ENCODE results near the gene RTF2.

RTF2 gene

DNA sequence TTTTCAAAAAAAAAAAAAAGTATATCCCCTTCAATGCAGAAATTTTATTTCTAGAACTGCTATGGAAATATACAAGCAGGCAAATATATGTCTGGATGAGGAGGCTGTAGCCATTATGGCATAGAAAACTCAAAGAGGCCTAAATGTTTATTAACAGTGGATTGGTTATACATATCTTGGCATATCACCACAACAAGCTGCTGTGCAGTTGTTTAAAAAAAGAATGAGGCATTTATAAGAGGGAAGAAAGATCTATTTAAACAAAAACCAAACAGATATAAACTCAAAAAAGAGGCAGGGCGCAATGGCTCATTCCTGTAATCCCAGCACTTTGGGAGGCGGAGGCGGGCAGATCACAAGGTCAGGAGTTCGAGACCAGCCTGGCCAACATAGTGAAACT, 30.1 kb upstream of the RTF2 start:
- no peak for DNase-seq (ENCODE audit: low read depth in 2 of 2, low spot score in 1 of 2)

DNA sequence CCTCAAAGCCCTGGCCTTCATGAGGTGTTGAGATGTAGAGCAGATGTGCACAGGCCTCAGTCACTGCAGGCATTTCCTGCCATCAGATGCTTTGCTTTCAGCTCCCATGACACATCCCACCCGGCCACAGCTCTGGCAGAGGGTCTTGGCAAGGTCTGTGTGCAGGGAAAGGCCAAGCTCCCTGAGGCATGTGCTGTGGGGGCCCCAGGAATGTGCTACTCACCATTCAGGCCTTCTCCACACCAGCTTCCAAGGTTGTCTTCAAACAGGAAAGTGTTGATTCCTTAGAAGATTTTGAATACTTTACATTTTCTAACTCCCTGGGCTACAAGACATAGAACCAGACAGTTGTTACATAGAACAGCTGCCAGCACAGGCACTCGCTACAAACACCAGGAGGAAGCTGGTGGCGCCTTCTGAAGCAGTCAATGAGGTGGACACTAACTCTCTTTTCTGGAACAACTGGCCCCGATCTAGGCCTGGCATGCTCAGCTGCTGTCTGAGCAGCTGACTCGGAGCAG, 28.6 kb upstream of the RTF2 start:
- no peak for DNase-seq (ENCODE audit: low read depth in 2 of 2, low spot score in 1 of 2)

DNA sequence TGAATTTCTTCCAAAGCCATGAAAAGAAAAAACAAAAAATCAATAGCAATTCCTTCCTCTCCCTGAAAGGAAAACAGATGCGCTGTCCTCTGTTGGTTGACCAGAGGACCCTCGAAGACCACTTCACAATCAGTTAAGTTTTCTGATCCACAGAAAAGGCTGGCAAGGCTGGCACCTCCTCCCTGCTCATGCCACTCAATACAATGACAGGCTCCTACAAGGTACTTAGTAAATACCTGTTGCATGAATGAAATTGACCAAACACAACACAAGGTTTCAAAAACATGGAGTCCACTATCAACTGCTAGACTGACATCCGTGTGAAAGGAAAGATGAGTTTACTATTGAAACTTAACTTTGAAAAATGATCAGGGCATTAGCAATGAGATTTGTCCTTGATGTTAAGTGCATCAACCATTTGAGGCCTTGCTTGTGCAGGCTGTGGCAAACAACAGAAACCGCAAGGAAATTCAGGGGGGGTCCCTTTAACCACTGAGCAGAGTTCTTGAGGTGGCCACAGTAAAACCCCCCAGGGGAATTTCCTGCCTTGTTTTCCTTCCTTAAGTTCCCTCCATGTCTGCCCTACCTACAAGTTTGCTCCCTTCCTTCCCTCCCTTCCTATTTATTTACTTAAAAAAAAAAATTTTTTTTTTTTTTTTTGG, 27.9 kb upstream of the RTF2 start:
- peak; percentile 33 to 50 for DNase-seq (ENCODE audit: low read depth in 2 of 2, low spot score in 1 of 2)

GRCh38 chr20:56442389-56443365, 25.8 kb upstream of the RTF2 start:
- DNase-seq (ENCODE audit: low read depth in 2 of 2, low spot score in 1 of 2) = no peak

DNA sequence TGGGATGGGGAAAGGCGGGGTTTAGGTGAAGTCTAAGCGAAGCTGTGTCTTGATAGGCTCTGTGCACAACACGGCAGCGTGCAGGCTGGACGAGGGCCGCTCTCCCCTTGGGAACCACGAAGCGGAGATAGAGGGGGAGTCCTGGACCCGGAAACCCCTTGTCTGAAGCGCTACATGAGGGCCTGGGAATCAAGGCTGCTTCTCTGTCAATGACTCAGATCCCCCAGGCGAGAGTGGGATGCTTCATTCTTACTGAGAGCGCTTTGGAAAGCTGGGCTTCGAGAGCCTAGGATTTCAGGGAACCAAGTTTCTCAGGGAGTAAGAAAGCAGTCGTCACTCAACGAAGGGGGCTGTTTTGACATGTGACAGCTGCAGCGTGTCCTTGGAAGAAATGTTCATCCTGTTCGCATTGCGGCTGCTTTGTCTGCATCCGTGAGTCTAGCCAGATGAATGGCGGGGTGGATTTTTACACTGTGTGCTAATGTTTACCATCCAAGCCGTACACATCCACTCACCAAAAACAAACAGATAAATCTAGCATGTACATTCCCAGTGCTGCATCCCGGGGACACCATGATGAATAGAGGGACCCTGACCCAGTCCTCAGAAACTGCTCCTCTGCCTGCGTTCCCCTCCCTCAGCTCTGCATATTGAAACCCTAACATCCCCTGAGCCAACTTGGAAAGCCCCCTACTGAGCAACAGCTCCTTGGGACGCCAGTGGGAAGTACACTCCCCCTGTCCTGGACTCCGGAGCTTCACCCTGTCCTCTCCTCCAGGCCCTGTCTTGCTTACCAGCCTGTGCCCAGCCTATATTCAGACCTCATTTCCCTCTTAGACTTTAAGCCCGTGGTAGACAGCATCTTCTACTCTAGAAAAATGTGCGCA, 24.5 kb upstream of the RTF2 start:
- DNase-seq (ENCODE audit: low read depth in 2 of 2, low spot score in 1 of 2) = no peak

GRCh38 chr20:56445130-56445529, 23.3 kb upstream of the RTF2 start:
- DNase-seq (ENCODE audit: low read depth in 2 of 2, low spot score in 1 of 2) = no peak

GRCh38 chr20:56445540-56445939, 22.9 kb upstream of the RTF2 start:
- DNase-seq (ENCODE audit: low read depth in 2 of 2, low spot score in 1 of 2) = no peak

- DNase-seq (ENCODE audit: low read depth in 2 of 2, low spot score in 1 of 2) = no peak
Measured at GRCh38 chr20:56447227-56447626, 21.2 kb upstream of the RTF2 start.

DNA sequence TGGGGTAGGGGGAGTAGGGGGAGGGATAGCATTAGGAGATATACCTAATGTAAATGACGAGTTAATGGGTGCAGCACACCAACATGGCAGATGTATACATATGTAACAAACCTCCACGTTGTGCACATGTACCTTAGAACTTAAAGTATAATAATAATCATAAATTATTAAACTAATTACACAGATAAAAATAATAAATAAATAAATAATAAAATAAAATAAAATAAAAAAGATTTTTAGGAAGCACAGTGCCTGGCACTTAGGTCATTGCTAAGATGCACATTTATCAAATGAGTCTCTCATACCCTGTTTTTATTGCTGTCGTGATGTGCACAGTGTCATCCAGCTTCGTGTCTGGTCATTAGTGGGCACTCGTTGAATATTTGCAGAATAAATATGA, 19.0 kb upstream of the RTF2 start:
- DNase-seq (ENCODE audit: low read depth in 2 of 2, low spot score in 1 of 2) = no peak

- no peak for DNase-seq (ENCODE audit: low read depth in 2 of 2, low spot score in 1 of 2)
Measured at GRCh38 chr20:56451056-56451765, 17.2 kb upstream of the RTF2 start.

GRCh38 chr20:56453352-56453751, 15.1 kb upstream of the RTF2 start:
- no peak for DNase-seq (ENCODE audit: low read depth in 2 of 2, low spot score in 1 of 2)

GRCh38 chr20:56454754-56455153, 13.7 kb upstream of the RTF2 start:
- no peak for DNase-seq (ENCODE audit: low read depth in 2 of 2, low spot score in 1 of 2)

- no peak for DNase-seq (ENCODE audit: low read depth in 2 of 2, low spot score in 1 of 2)
Measured at GRCh38 chr20:56458206-56458821, 10.1 kb upstream of the RTF2 start.

- no peak for DNase-seq (ENCODE audit: low read depth in 2 of 2, low spot score in 1 of 2)
Measured at GRCh38 chr20:56460459-56460858, 8.0 kb upstream of the RTF2 start.

DNA sequence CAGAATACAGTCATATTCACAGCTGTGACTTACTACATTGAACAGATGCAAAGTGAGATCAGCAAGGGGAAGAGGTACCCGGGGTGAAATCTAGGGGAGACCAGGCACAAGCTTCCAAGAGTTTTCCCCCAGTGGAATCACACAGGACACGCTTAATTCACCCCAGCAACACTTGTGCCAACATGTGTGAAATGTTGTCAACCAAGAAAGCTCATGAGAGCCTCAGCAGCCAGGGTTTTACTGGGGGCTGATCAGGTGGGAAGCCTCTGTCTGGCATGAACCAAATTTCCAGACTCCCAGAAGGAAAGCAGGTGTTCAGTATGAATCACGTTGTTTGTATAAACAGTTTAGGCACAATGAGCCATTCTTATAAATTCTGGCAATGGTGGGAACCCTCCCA, 6.9 kb upstream of the RTF2 start:
- no peak for DNase-seq (ENCODE audit: low read depth in 2 of 2, low spot score in 1 of 2)

DNA sequence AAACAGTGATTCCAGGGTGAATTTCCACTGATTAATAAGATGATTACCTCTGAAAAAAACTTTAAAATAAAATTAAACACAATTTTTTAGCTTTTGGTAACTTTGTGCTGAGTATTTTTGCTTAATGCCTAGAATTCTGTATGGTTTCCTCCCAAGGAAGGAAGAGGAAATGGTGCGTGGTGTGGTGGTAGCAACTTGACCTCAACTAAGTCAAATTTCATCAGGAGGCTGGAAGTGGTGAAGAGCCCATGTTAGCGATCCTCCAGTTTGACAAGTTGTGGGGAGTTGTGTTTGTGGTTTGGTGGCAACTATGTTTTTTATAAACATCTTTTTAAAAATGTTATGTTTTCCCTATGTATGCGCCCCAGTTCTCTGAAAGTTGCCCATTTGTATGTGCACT, 5.0 kb upstream of the RTF2 start:
- no peak for DNase-seq (ENCODE audit: low read depth in 2 of 2, low spot score in 1 of 2)

- no peak for DNase-seq (ENCODE audit: low read depth in 2 of 2, low spot score in 1 of 2)
Measured at GRCh38 chr20:56465997-56466396, 2.4 kb upstream of the RTF2 start.

- no peak for DNase-seq (ENCODE audit: low read depth in 2 of 2, low spot score in 1 of 2)
Measured at GRCh38 chr20:56467968-56468315, 485 bp upstream of the RTF2 start.

DNA sequence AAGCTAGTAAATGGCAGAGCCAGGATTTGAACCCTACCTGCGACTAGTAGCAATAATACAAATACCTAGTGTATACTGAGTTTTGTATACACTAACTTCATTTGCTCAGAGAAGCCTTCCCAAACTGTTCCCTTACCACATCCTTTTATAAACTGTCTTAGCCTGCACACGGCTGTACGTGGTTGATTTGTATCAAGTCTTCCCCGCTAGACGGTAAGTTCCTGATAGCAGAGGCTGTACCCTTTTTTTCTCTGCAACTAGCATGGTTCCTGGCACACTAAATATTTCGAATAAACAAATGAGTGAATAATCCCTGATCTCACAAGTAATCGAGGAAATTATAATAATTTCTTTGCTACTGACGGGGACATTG, 636 bp downstream of the RTF2 start:
- no peak for DNase-seq (ENCODE audit: low read depth in 2 of 2, low spot score in 1 of 2)

DNA sequence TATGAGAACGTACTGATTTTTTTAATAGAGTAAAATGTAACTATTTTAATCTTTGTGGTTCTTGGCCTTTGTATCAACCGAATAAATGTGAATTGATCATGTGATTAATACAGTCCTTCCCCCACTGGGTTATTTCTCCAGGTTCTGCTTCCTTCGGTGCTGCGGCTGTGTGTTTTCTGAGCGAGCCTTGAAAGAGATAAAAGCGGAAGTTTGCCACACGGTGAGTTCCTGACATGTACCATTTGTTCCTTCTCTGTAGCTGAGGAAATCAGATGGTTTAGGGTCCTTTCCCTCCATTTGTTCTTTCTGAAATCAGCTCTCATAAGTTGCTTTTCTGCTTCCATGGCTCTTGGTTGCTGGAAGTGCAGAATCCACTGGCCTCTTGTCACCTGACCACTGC, 15.5 kb downstream of the RTF2 start:
- DNase-seq (ENCODE audit: low read depth in 2 of 2, low spot score in 1 of 2) = no peak
